Left hindlimb (tissue), 1 donor: Measurements from ENCODE around the gene SETD1A.

Experiments
- DNase-seq: peaks from one replicate; pipeline ENCODE4 v3.0.0-alpha.2; 2018

SETD1A gene

DNA sequence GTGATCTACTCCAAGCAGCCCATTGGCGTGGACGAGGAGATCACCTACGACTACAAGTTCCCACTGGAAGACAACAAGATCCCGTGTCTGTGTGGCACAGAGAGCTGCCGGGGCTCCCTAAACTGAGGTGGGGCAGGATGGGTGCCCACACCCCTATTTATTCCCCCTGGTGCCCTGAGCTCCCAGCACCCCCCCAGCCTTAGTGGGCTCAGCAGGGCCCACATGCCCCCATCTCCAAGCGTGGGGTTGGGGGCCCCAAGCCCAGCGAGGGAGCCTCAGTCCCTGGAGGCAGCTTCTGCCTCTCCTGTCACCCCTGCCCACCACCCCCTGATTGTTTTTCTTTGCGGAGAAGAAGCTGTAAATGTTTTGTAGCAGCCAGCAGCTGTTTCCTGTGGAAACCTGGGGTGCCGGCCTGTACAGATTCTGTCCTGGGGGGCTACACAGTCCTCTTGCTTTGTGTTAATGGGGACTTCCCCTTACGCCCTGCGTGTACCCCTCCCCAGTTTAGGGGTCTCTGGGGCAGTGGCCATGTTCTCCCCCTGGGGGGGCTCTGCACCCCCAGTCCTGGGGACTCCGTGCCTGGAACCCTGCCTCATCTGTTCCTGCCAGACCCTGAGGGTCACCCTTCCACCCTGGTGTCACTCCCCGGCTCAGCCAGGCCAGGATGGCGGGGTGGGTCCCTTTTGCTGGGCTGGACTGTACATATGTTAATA, 26.5 kb downstream of the SETD1A start:
- DNase-seq = no peak

DNA sequence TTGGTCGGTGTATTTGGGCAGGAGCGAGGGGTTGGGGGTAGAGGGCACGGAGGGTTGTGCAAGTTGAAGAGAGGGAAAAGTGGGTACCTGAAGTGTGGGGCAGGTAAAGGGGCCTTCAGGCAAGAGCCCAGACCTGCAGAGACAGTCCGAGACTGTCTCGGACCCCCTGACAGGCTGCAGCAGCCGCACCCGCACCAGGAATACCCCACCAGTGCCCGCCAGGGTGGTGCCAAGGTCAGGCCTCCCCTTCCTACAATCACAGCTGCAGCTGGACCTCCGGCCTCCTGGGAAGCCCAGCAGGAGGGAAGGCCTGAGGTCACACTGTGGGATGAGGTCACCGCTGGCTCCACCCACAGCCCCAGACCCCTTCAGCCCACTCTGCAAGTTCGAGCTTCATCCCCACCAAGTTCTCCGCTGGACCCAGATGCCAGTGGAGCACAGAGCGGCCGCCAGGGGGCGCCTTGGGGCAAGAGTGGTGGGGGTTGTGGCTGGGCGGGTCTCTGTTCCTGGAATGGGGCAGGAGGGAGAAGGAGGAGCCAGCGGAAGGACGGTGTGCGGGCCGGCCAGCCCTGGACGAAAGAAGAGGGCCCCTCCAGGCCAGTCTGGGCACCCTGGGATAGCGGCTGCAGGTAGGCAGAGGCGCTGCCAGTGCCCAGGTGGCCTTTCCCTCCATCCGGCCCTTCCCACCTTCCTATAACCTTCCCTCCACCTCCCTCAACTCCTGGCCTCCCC, 27.3 kb downstream of the SETD1A start, which contains the start of gene HSD3B7:
TSS of gene HSD3B7 (plus strand) at position 539 of the 732 bp plus-strand sequence. CDS start 452 bp downstream, outside the sequence.
- peak; percentile 91 for DNase-seq

DNA sequence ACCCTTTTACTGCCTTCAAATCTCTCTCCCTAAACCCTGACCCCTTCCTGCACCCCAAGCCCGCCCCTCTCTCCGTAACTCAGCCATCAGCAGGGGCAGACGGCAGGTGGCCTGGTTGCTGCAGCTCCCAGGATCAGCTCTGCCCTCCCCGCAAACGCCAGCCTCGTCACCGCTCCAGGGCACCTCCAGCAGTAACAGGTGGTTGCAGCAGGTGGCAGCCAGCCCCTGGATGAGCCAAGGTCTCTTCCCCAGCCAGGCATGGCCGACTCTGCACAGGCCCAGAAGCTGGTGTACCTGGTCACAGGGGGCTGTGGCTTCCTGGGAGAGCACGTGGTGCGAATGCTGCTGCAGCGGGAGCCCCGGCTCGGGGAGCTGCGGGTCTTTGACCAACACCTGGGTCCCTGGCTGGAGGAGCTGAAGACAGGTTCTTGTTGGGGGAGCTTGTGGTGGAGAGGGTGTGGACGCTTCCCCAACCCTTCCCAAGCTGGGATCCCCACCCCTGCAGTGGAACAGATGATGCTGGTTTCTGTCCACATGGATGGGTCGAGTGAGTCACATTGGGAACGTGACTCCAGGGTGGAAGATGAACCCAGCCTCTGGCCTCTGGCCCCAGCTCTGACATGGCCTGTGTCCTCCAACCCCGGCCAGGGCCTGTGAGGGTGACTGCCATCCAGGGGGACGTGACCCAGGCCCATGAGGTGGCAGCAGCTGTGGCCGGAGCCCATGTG, 28.0 kb downstream of the SETD1A start:
- no peak for DNase-seq

DNA sequence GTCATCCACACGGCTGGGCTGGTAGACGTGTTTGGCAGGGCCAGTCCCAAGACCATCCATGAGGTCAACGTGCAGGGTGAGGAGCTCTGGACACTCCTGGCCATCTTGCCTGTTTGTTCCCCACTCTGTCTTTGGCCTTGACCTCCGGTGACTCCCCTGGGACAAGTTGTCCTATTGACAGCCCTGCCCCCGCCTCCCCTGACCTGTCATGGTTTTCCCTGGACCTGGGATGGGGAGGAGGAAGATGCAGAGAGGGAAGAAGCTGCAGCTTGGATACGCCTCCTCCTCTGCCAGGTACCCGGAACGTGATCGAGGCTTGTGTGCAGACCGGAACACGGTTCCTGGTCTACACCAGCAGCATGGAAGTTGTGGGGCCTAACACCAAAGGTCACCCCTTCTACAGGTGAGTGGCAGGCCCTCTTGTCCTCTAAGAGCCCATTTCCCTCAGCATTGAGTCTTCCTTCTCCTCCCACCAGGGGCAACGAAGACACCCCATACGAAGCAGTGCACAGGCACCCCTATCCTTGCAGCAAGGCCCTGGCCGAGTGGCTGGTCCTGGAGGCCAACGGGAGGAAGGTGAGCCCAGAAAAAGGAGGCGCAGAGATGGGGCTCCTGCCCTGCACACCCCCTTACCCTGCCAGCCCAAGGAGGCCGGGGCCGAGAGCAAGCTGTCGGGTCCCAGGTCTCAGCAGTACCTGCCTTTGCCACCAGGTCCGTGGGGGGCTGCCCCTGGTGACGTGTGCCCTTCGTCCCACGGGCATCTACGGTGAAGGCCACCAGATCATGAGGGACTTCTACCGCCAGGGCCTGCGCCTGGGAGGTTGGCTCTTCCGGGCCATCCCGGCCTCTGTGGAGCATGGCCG, 28.8 kb downstream of the SETD1A start:
- DNase-seq = no peak

DNA sequence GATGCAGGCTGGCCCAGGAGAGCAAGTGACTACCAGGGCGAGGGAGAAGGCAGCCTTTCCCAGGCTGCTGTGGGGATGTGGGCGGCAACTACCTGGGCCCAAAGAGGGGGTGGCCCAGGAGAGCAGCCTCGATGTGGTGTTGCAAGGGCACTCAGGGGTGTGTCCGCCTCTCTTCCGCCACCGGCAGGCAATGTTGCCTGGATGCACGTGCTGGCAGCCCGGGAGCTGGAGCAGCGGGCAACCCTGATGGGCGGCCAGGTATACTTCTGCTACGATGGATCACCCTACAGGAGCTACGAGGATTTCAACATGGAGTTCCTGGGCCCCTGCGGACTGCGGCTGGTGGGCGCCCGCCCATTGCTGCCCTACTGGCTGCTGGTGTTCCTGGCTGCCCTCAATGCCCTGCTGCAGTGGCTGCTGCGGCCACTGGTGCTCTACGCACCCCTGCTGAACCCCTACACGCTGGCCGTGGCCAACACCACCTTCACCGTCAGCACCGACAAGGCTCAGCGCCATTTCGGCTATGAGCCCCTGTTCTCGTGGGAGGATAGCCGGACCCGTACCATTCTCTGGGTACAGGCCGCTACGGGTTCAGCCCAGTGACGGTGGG, 30.1 kb downstream of the SETD1A start:
- DNase-seq = no peak

GRCh38 chr16:30989469-30990047, 32.0 kb downstream of the SETD1A start:
- no peak for DNase-seq

DNA sequence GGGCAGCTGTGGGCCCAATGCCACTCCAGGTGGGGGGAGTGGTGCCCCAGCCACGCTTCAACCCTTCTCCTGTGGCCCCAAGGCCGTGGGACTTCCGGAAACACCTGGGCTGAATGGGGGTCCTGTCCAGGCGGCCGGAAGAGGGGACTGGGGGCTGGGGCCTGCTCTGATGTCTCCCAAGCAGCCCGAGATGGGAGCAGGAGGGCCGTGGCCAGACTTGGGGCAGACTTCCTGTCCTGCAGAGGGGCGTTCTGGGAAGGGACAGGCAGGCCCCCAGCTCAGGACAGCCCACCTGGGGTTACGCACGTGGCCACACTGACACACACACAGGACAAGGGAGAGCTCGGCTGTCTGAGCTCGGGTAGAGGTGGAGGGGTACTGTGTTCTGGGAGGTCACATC, 32.6 kb downstream of the SETD1A start:
- no peak for DNase-seq

- no peak for DNase-seq
Measured at GRCh38 chr16:30991052-30991451, 33.5 kb downstream of the SETD1A start.

DNA sequence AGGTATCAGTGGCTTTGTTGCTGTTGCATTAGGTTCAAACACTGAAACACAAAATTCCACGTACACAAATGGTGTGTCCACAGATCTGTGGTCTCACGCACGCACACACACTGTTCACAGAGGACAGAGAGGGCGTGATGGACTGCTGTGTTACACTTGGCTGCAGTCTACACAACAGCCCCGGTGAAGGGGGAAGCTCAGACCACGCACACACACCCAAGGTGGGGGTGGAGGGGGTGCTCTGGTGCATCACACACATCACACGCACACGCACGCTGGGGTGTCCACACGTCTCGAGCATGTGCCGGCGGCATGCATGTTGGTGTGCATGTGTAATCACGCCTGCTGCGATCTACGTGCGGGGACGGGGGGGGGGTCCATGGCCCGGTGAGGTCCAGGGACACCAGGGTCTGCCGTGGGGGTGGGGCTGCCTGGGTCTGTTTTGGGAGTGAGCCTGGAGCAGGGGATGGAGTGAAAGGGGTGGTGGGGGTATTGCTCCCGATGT, 34.8 kb downstream of the SETD1A start:
- no peak for DNase-seq

GRCh38 chr16:30992931-30993816, 35.6 kb downstream of the SETD1A start:
- no peak for DNase-seq

GRCh38 chr16:30995927-30996323, 38.4 kb downstream of the SETD1A start:
- DNase-seq = no peak

GRCh38 chr16:30996324-30996984, 38.9 kb downstream of the SETD1A start:
- DNase-seq = no peak

GRCh38 chr16:30996985-30997724, 39.6 kb downstream of the SETD1A start:
- peak; percentile 70 for DNase-seq

DNA sequence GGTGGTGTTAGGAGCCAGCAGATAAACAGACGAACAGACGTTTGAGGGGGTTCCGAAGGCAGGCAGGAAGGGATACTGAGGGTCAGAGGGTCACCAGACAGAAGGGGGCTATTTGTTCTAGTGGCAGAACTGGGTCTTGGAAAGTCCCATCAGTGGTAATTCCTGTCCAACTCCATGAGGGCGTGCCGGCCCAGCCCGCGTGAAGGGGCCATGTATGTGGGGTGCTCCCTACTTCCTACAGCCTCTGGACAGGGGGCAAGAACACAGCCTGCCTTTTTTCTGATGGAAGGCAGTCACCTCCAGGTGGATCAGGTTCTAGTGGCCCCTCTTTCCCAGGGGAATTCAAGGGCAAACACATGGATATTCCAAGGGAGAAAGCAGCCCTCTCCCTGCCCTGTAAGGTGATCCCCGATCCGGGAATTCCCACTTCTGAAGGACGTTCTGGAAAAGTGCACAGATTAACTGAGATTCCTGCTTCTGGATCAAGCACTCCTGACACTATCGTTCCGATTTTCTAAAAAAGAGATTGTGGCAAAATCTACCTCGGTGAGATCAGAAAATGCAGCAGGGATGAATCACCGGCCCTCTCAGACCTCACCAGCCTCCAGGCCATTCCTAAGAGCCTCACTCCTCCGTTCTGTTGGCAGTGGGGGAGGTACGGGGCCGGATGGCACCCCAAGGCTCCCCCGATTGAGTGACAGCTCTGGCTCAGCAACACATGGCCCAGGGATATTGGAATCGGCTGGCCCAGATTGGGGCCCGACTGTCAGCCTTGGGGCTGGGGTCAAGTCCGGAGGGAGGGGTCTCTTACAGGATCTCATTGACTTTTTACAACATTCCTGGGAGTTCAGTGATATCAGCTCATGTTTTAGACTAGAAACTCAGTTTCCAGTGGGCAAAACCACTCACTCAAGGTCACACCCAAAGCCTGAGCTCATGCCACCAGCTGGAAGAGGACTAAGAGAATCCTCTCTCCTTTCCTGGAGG, 40.5 kb downstream of the SETD1A start:
- no peak for DNase-seq

- no peak for DNase-seq
Measured at GRCh38 chr16:30998852-30999761, 41.6 kb downstream of the SETD1A start.

DNA sequence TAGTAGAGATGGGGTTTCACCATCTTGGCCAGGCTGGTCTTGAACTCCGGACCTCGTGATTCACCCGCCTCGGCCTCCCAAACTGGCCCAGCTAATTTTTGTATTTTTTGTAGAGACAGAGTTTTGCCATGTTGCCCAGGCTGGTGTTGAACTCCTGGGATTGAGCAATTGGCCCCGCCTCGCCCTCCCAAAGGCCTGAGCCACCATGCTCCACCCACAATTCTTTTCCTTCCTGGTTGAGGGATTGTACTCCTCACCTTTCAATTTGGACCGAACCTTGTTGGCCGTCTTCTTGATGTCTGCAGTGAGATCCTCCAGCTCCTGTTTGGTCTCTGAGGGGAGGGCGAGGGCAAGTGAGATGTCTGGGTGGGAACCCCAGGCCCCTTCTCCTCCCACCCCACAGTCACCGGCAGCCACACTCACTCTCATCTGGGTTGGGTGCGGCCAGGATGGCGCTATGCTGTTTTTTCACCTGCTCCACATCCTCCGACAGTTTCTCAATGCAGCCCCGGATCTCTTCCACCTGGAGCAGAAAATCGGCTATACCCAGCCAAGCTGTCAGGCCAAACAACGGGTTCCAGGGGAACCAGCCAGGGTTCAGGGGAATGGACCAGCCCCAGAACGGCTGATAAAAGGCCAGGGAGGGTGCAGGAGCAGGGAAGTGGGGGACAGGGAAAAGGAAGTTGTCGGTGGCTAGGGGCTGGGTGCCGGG, 43.3 kb downstream of the SETD1A start:
- DNase-seq = no peak
